HT-29 (cell line): ENCODE results near the gene FBN3. TPM values are rescaled to one million over a fixed set of nuclear protein-coding genes. Genes with fewer than 3 reads are reported as not detected.
"Not testable (repeated sequence)": the region's sequence is repeated elsewhere in the genome, so short reads cannot be mapped to it uniquely, and the experiment has no call there.

Experiments
- DNase-seq: peaks from one replicate; pipeline ENCODE4 v3.0.0-alpha.2; 2015; ENCODE audit warnings: low spot score
- total RNA-seq: library from RNA; depleted of rRNA; stranded (reverse); fragments of >200 nt; shearing (Covaris generic); gene quantifications from 2 replicates; pipeline ENCODE4 v1.2.3, GENCODE V29; 2014

Gene FBN3
- total RNA-seq, 1 experiment from 2014 or later, result not detected

GRCh38 chr19:8064911-8065874 lies 84.2 kb downstream of the FBN3 start:
- no peak for DNase-seq

GRCh38 chr19:8057545-8058270 lies 91.7 kb downstream of the FBN3 start:
- no peak for DNase-seq

- no peak for DNase-seq
Observed at GRCh38 chr19:8056533-8056932, 92.9 kb downstream of the FBN3 start.

- no peak for DNase-seq
Observed at GRCh38 chr19:8054169-8054568, 95.2 kb downstream of the FBN3 start.

- no peak for DNase-seq
Observed at GRCh38 chr19:8052464-8052859, 96.9 kb downstream of the FBN3 start, which contains the start of gene CCL25. TSS of gene CCL25 (plus strand) at chr19:8052760. CDS start at chr19:8053050, 290 bp downstream.

GRCh38 chr19:8050274-8051096 lies 98.9 kb downstream of the FBN3 start:
- peak; percentile 9 for DNase-seq

- no peak for DNase-seq
Observed at GRCh38 chr19:8046569-8047165, 102.7 kb downstream of the FBN3 start.

- no peak for DNase-seq
Observed at GRCh38 chr19:8045872-8046568, 103.4 kb downstream of the FBN3 start.

GRCh38 chr19:8044018-8044417 lies 105.4 kb downstream of the FBN3 start:
- no peak for DNase-seq

- DNase-seq, result no peak
Observed at GRCh38 chr19:8042900-8043299, 106.5 kb downstream of the FBN3 start.

- DNase-seq, result no peak
Observed at GRCh38 chr19:8041531-8041931, 107.9 kb downstream of the FBN3 start.

GRCh38 chr19:8039231-8039630 lies 110.2 kb downstream of the FBN3 start:
- no peak for DNase-seq

GRCh38 chr19:8038815-8039214 lies 110.6 kb downstream of the FBN3 start:
- DNase-seq, result no peak

GRCh38 chr19:8036434-8037099 lies 112.8 kb downstream of the FBN3 start:
- no peak for DNase-seq

GRCh38 chr19:8034178-8034525 lies 115.2 kb downstream of the FBN3 start:
- DNase-seq, result no peak

- DNase-seq, result not testable (repeated sequence)
Observed at GRCh38 chr19:8033287-8034177, 115.9 kb downstream of the FBN3 start.

- no peak for DNase-seq
Observed at GRCh38 chr19:8030960-8031359, 118.4 kb downstream of the FBN3 start.

- DNase-seq, result no peak
Observed at GRCh38 chr19:8028951-8029491, 120.4 kb downstream of the FBN3 start.

GRCh38 chr19:8025316-8025715 lies 124.1 kb downstream of the FBN3 start:
- DNase-seq, result no peak
